Cardiac muscle cell (in vitro differentiated cells and primary cell): ENCODE measurements around the gene KATNAL2. TPM values are rescaled to one million over a fixed set of nuclear protein-coding genes. Genes with fewer than 3 reads are reported as not detected.

Source experiments
- DNase-seq, 2 donors: peaks; one replicate each; pipeline versions ENCODE4 v3.0.0 to v3.0.0-alpha.2; 2010 to 2017; ENCODE audit warnings: low read depth in 1 of 2, low spot score in 1 of 2
- H3K27ac ChIP-seq: fragments of 200-600 bp; sonication (generic); 2 replicates; pipeline ENCODE4 v1.5.1; 2016
- H3K27me3 ChIP-seq: fragments of 200-600 bp; sonication (generic); 2 replicates; pipeline ENCODE4 v1.6.0; 2016; ENCODE audit warnings: control low read depth
- H3K36me3 ChIP-seq: fragments of 200-600 bp; sonication (generic); 2 replicates; pipeline ENCODE4 v1.5.1; 2016; ENCODE audit warnings: control low read depth
- H3K4me1 ChIP-seq: fragments of 200-600 bp; sonication (generic); 2 replicates; pipeline ENCODE4 v1.8.1; 2017; ENCODE audit warnings: low read depth, mild to moderate bottlenecking, mixed run types
- H3K4me3 ChIP-seq: fragments of 200-600 bp; sonication (generic); 2 replicates; pipeline ENCODE4 v1.5.1; 2016; ENCODE audit warnings: mild to moderate bottlenecking
- H3K9me3 ChIP-seq: fragments of 200-600 bp; sonication (generic); 2 replicates; pipeline ENCODE4 v1.5.1; 2017; ENCODE audit warnings: low read depth, mild to moderate bottlenecking, control low read depth
- polyA plus RNA-seq: library from polyadenylated mRNA; unstranded; fragments of >200 nt; fragmentation: Nextera tagmentation; extraction: Ambion mirVana; gene quantifications from 2 replicates; pipeline ENCODE4 v1.2.1, GENCODE V29; 2016
- total RNA-seq: library from RNA; depleted of rRNA; stranded (reverse); fragments of >200 nt; gene quantifications from 2 replicates; pipeline ENCODE4 v1.2.3, GENCODE V29; 2016
- TF ChIP-seq, protein P1 (sequence below): IDR thresholded peaks from 2 replicates; pipeline ENCODE4 v1.5.1; 2012; ENCODE audit warnings: low read depth, mild to moderate bottlenecking, low read length

KATNAL2 gene
- total and polyA plus RNA-seq, 2 experiments from 2014 or later = 11.3 to 19.6 TPM

DNA sequence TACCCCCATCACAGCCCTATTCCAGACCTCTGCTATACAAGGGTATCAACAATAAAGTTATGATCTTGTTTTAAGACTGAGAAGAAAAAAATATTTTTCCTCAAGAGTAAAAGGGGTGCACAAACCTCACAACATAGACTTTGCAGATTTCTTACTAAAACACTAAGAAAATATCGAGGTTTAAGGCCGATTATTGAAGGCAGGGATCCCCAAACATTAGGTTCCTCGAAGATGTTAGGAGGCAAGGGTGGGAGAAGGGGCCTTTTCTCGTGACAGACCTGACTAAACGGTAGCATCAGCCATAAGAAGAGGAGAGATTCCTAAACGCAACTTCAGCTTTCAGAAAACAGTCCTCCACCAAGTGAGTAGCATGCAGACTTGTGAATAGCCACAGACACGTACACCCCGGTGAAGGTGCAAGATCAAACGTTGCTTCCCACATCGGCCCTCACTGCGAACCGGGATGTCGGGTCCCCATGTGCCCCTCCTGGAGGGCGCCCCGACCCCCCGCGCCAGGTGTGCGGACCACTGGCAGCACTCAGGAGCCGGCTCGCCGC lies 773 bp upstream of the KATNAL2 start:
- TF ChIP-seq, protein P1, sequence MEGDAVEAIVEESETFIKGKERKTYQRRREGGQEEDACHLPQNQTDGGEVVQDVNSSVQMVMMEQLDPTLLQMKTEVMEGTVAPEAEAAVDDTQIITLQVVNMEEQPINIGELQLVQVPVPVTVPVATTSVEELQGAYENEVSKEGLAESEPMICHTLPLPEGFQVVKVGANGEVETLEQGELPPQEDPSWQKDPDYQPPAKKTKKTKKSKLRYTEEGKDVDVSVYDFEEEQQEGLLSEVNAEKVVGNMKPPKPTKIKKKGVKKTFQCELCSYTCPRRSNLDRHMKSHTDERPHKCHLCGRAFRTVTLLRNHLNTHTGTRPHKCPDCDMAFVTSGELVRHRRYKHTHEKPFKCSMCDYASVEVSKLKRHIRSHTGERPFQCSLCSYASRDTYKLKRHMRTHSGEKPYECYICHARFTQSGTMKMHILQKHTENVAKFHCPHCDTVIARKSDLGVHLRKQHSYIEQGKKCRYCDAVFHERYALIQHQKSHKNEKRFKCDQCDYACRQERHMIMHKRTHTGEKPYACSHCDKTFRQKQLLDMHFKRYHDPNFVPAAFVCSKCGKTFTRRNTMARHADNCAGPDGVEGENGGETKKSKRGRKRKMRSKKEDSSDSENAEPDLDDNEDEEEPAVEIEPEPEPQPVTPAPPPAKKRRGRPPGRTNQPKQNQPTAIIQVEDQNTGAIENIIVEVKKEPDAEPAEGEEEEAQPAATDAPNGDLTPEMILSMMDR = no peak

DNA sequence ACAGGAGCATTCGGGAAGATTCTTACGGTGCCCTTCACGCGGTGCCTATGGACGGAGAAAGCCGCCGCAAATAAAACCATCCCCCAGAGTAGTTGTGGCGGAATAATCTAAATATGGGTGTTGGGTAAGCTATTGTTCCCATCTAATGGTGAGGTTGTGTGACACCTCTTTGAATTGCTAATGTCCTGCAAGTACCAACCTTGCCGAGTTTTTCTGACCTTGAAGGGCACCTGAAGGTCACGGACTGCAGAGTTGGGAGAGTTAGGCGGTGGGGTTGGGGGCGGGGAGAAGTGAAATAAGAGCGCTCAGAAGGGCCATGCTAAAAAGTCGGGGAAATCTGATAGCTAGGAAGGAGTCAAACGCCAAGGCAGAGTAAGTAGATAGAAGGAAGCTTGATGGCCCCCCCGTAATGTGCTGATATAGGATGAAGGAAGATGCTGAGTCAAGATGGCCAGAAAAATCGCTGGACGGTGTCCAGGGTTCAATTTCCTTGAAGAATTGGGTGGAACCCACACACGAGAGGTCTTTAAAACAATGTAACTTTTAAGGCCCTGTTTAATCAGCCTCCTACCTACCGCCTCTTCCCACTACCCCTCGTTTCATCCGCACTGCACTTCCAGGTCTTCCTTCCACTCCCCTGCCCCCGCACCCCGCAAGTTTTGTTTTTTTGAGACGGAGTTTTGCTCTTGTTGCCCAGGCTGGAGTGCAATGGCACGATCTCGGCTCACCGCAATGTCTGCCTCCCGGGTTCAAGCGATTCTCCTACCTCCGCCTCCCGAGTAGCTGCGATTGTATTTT lies 600 bp downstream of the KATNAL2 start:
- Histone ChIP-seq H3K4me3 (peak overlapping the region; percentile 89), H3K4me1 (peaks cover 17% of the 10 kb centered on the region), H3K27me3 (no peaks in the 10 kb centered on the region), H3K36me3 (no peaks in the 10 kb centered on the region), H3K27ac (peak overlapping the region; percentile 89), H3K9me3 (no peaks in the 10 kb centered on the region)
- DNase-seq = peak; percentile 32 to 61
- TF ChIP-seq, protein P1 = no peak

More for the DNA sequence above, 773 bp upstream of the KATNAL2 start:
- H3K36me3 ChIP-seq = no peaks in the 10 kb centered on the region
- H3K27me3 ChIP-seq = no peaks in the 10 kb centered on the region
- peak overlapping the region; percentile 89 for H3K27ac ChIP-seq
- H3K4me1 ChIP-seq = peaks cover 21% of the 10 kb centered on the region
- no peaks in the 10 kb centered on the region for H3K9me3 ChIP-seq
- DNase-seq = peak in 1 of 2 donors; percentile 47
- H3K4me3 ChIP-seq = peak overlapping the region; percentile 89

DNA sequence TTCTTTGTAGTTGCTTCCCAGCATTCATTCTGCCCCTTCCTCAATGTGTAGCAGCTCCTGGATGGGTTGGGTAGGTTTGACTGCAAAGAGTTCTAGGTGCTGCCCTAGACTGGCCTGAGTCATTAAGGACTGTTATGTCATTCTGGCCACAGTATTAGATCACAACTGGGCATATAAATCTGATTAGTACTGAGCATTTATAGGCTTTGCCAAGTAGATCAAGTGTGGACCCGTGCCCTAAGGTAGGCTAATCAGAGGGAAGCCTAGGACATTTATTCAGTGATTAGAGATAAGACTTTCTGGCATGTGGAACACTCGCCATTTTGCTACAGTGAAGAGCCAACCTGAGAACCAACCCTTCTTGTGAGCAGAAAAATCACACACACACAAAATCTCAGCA lies 2.7 kb downstream of the KATNAL2 start:
- peaks cover 7% of the 10 kb centered on the region for H3K4me1 ChIP-seq
- H3K27ac ChIP-seq = no peak overlapping the region
- H3K9me3 ChIP-seq = no peaks in the 10 kb centered on the region
- H3K27me3 ChIP-seq = no peaks in the 10 kb centered on the region
- DNase-seq = no peak
- TF ChIP-seq, protein P1 = no peak
- H3K36me3 ChIP-seq = no peaks in the 10 kb centered on the region
- no peak overlapping the region for H3K4me3 ChIP-seq

DNA sequence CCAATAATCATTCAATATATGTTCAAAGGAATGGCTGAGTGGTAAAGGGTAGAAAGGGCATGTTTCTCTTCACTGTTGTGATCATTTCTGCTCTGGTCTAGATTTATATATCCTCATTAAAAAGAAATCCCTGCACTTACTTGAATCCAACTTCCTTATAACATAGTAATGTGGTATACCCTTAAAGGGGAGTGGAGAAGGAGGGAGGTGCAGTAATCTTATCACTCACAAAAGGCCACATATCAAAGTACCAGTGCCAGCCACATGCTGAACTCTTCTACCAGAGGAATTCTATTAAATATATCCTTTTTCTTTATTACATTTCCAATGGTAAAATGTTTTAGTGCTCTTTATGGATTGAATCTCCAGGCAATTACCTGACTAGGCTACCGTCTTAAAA lies 3.3 kb downstream of the KATNAL2 start:
- H3K36me3 ChIP-seq = no peaks in the 10 kb centered on the region
- H3K27me3 ChIP-seq = no peaks in the 10 kb centered on the region
- TF ChIP-seq, protein P1 = no peak

DNA sequence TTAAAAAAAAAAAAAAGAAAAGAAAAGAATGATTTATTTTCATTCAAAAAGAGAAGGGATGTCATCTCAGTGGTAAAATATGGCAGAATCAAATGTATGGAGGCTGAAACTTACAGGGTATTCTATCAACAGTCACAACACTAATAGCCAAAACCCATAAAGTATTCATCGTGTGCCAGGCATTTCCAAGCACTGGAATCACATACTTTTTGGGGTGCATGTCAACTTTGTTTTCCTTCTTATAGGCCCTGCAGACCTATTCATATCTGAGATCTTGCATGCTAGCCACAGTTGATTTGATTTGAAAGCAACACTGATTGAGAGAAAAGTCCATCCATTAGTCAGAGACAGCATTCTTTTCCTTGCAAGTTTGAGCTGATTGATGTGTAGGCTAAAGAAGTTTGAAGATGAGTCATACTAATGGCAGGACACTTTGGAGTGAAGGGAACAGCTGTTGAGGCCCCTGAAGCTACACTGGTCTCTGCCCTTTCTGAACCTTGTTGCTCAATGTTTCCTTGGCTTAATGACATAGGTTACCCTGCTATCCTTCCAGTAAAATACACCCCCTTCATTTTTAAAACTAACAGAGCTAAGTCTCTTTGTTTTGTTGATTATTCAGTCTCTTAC lies 22.0 kb downstream of the KATNAL2 start:
- Histone ChIP-seq H3K36me3 (no peaks in the 10 kb centered on the region), H3K27ac (no peak overlapping the region), H3K9me3 (no peaks in the 10 kb centered on the region), H3K4me3 (no peak overlapping the region), H3K4me1 (no peaks in the 10 kb centered on the region), H3K27me3 (no peaks in the 10 kb centered on the region)
- peak in 1 of 2 donors; percentile 51 for DNase-seq
- TF ChIP-seq, protein P1 = no peak

More for the DNA sequence above, 3.3 kb downstream of the KATNAL2 start:
- Histone ChIP-seq H3K4me1 (peaks cover 2% of the 10 kb centered on the region), H3K9me3 (no peaks in the 10 kb centered on the region), H3K27ac (no peak overlapping the region), H3K4me3 (no peak overlapping the region)
- DNase-seq = no peak
